ENCODE results near the gene EFHD1. TPM values are rescaled to one million over a fixed set of nuclear protein-coding genes. Genes with fewer than 3 reads are reported as not detected.

Gene EFHD1
- total and polyA plus RNA-seq, 2 donors (not counting 1 experiment from before 2014, with no cell fraction given) = not detected

DNA sequence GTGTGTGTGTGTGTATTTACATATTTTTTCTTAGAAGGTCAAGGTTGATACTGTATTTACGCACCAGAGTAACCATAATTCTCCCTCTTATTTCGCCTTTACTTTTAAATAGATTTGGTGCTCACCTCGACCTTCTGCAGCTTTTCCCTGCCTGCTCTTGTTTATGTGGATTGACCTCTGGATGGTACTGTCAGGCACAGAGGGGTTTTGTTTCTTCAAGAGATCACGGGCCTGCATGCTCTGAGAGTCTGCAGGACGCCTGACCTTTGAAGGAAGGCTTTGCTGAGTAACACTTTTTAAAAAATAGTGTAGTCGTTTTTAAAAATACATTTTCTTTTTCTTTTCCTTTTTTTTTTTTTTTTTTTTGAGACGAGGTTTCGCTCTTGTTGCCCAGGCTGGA, 18.1 kb upstream of the EFHD1 start:
- POLR2A ChIA-PET = no interaction called here
- no CpG with 5 or more reads among the region's 8 CpGs for WGBS (ENCODE audit: insufficient coverage)
- DNase-seq (no peak), ATAC-seq (ENCODE audit: low read depth) (no peak)
- Mint-ChIP-seq H3K9me3 (ENCODE audit: insufficient read depth) (no peaks in the 10 kb centered on the region), H3K4me1 (no peaks in the 10 kb centered on the region), H3K27ac (no peak overlapping the region), H3K27me3 (no peaks in the 10 kb centered on the region), H3K4me3 (no peak overlapping the region)
- Histone ChIP-seq H3K36me3 (replicated peaks in 1 of 2; ENCODE audit: control extremely low read depth in 1 of 2, control insufficient read depth in 1 of 2, extremely low read depth in 1 of 2, insufficient read depth in 2 of 2, low read length in 1 of 2) (no peaks in the 10 kb centered on the region), H3K79me2 (ENCODE audit: control insufficient read depth, insufficient read depth, low read length) (no peaks in the 10 kb centered on the region), H3K9ac (ENCODE audit: low read length) (no peak overlapping the region), H3K9me3 (ENCODE audit: control extremely low read depth in 1 of 3, control insufficient read depth in 2 of 3, insufficient read depth in 1 of 3, low read length in 2 of 3) (peaks cover 0 to 3% (median 0%) of the 10 kb centered on the region in 3 donors), H3K4me3 (ENCODE audit: control extremely low read depth in 1 of 5, extremely low read depth in 1 of 5, insufficient read depth in 1 of 5, low read depth in 2 of 5, low read length in 4 of 5) (no peak overlapping the region), H4K20me1 (ENCODE audit: control insufficient read depth, insufficient read depth, low read length, poor library complexity, severe bottlenecking) (no peaks in the 10 kb centered on the region), H3K27ac (ENCODE audit: low read length in 2 of 2) (no peak overlapping the region), H3K4me2 (replicated peaks; ENCODE audit: low read depth, low read length, poor library complexity, severe bottlenecking) (no peak overlapping the region), H3K27me3 (replicated peaks in 1 of 4; ENCODE audit: control extremely low read depth in 1 of 4, control insufficient read depth in 3 of 4, insufficient read depth in 4 of 4, low read length in 3 of 4) (peaks cover 0 to 5% (median 0%) of the 10 kb centered on the region in 4 experiments), H2AFZ (ENCODE audit: insufficient read depth, low read depth, low read length, poor library complexity, severe bottlenecking) (no peak overlapping the region), H3K4me1 (ENCODE audit: control insufficient read depth in 2 of 2, insufficient read depth in 2 of 2, low read length in 2 of 2) (no peaks in the 10 kb centered on the region)
- intact Hi-C loops (cut with micrococcal nuclease) = no loop called here
- no peak for TF ChIP-seq EZH2 (IDR thresholded peaks at IDR 0.05; ENCODE audit: borderline replicate concordance, insufficient read depth, low read depth, low read length, poor library complexity, severe bottlenecking)
- TF ChIP-seq, protein P1, sequence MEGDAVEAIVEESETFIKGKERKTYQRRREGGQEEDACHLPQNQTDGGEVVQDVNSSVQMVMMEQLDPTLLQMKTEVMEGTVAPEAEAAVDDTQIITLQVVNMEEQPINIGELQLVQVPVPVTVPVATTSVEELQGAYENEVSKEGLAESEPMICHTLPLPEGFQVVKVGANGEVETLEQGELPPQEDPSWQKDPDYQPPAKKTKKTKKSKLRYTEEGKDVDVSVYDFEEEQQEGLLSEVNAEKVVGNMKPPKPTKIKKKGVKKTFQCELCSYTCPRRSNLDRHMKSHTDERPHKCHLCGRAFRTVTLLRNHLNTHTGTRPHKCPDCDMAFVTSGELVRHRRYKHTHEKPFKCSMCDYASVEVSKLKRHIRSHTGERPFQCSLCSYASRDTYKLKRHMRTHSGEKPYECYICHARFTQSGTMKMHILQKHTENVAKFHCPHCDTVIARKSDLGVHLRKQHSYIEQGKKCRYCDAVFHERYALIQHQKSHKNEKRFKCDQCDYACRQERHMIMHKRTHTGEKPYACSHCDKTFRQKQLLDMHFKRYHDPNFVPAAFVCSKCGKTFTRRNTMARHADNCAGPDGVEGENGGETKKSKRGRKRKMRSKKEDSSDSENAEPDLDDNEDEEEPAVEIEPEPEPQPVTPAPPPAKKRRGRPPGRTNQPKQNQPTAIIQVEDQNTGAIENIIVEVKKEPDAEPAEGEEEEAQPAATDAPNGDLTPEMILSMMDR (IDR thresholded peaks at IDR 0.05) = no peak
- CTCF ChIA-PET = interaction anchor here (0.6 to 0.7 kb wide), 3 partner anchors 12 to 959 kb away, joined by 3 to 4 read pairs (median 3); no protein-coding TSS in a partner anchor

DNA sequence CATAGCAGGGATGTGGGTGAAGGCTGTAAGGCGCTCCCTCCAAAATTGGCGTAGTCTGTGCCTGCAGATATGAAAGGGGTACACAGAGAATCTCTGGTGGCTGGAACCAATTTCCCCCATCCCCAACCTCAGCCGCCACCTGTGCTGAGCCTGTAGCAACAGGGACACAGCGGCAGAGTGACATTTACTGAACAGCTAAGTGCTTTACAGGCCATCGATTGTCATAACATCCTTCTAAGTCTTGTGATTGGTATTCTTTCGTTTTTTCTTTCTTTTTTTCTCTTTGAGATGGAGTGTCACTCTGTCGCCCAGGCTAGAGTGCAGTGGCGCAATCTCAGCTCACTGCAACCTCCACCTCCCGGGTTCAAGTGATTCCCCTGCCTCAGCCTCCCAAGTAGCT, 12.2 kb upstream of the EFHD1 start:
- intact Hi-C loops (cut with micrococcal nuclease) = no loop called here
- ATAC-seq (ENCODE audit: low read depth) (no peak), DNase-seq (no peak)
- POLR2A ChIA-PET = no interaction called here
- no peak overlapping the region for H3K27ac ChIP-seq (ENCODE audit: low read length in 2 of 2)
- H3K27me3 ChIP-seq (replicated peaks in 1 of 4; ENCODE audit: control extremely low read depth in 1 of 4, control insufficient read depth in 3 of 4, insufficient read depth in 4 of 4, low read length in 3 of 4) = peaks cover 0 to 9% (median 3%) of the 10 kb centered on the region in 4 experiments
- H4K20me1 ChIP-seq (ENCODE audit: control insufficient read depth, insufficient read depth, low read length, poor library complexity, severe bottlenecking) = no peaks in the 10 kb centered on the region
- no peaks in the 10 kb centered on the region for H3K4me1 ChIP-seq (ENCODE audit: control insufficient read depth in 2 of 2, insufficient read depth in 2 of 2, low read length in 2 of 2)
- no peak overlapping the region for H2AFZ ChIP-seq (ENCODE audit: insufficient read depth, low read depth, low read length, poor library complexity, severe bottlenecking)
- H3K4me3 Mint-ChIP-seq = no peak overlapping the region
- no peak overlapping the region for H3K9ac ChIP-seq (ENCODE audit: low read length)
- no peaks in the 10 kb centered on the region for H3K9me3 Mint-ChIP-seq (ENCODE audit: insufficient read depth)
- H3K27me3 Mint-ChIP-seq = peaks cover 16% of the 10 kb centered on the region
- no peak overlapping the region for H3K27ac Mint-ChIP-seq
- TF ChIP-seq EZH2 (IDR thresholded peaks at IDR 0.05; ENCODE audit: borderline replicate concordance, insufficient read depth, low read depth, low read length, poor library complexity, severe bottlenecking) = no peak
- TF ChIP-seq, protein P1 (IDR thresholded peaks at IDR 0.05) = no peak
- CTCF ChIA-PET = no interaction called here
- 100% methylated on average over 3 of the region's 9 CpGs for WGBS (ENCODE audit: insufficient coverage)
- no peak overlapping the region for H3K4me3 ChIP-seq (ENCODE audit: control extremely low read depth in 1 of 5, extremely low read depth in 1 of 5, insufficient read depth in 1 of 5, low read depth in 2 of 5, low read length in 4 of 5)
- no peaks in the 10 kb centered on the region for H3K4me1 Mint-ChIP-seq
- no peaks in the 10 kb centered on the region for H3K36me3 ChIP-seq (replicated peaks in 1 of 2; ENCODE audit: control extremely low read depth in 1 of 2, control insufficient read depth in 1 of 2, extremely low read depth in 1 of 2, insufficient read depth in 2 of 2, low read length in 1 of 2)
- no peak overlapping the region for H3K4me2 ChIP-seq (replicated peaks; ENCODE audit: low read depth, low read length, poor library complexity, severe bottlenecking)
- no peaks in the 10 kb centered on the region for H3K9me3 ChIP-seq (ENCODE audit: control extremely low read depth in 1 of 3, control insufficient read depth in 2 of 3, insufficient read depth in 1 of 3, low read length in 2 of 3)
- no peaks in the 10 kb centered on the region for H3K79me2 ChIP-seq (ENCODE audit: control insufficient read depth, insufficient read depth, low read length)
